NCI-H748 (cell line): ENCODE data around the gene NAPA.

ENCODE experiments used
- DNase-seq: peaks from one replicate; lab custom pipeline; 2025; ENCODE audit not compliant: unreplicated experiment; lab: John Stamatoyannopoulos, UW

The NAPA gene

GRCh38 chr19:47523473-47523872 is 8.6 kb upstream of the NAPA start:
- peak; percentile 49 for DNase-seq

- DNase-seq = no peak
Measured at GRCh38 chr19:47521473-47522180, 6.8 kb upstream of the NAPA start.

GRCh38 chr19:47520839-47521238 is 6.0 kb upstream of the NAPA start:
- no peak for DNase-seq

GRCh38 chr19:47520343-47520806 is 5.5 kb upstream of the NAPA start:
- DNase-seq = no peak

GRCh38 chr19:47518854-47519253 is 4.0 kb upstream of the NAPA start:
- DNase-seq = no peak

- no peak for DNase-seq
Measured at GRCh38 chr19:47518139-47518538, 3.3 kb upstream of the NAPA start.

- DNase-seq = no peak
Measured at GRCh38 chr19:47514151-47514868, 553 bp downstream of the NAPA start.

- no peak for DNase-seq
Measured at GRCh38 chr19:47512948-47513319, 1.9 kb downstream of the NAPA start.

GRCh38 chr19:47512183-47512947 is 2.5 kb downstream of the NAPA start:
- no peak for DNase-seq

- DNase-seq = no peak
Measured at GRCh38 chr19:47511681-47512080, 3.2 kb downstream of the NAPA start.

- no peak for DNase-seq
Measured at GRCh38 chr19:47511128-47511517, 3.7 kb downstream of the NAPA start.

GRCh38 chr19:47510516-47511127 is 4.2 kb downstream of the NAPA start:
- no peak for DNase-seq

GRCh38 chr19:47509973-47510372 is 4.9 kb downstream of the NAPA start:
- no peak for DNase-seq

GRCh38 chr19:47509170-47509847 is 5.6 kb downstream of the NAPA start:
- no peak for DNase-seq

- no peak for DNase-seq
Measured at GRCh38 chr19:47508721-47509120, 6.1 kb downstream of the NAPA start.

GRCh38 chr19:47507924-47508553 is 6.8 kb downstream of the NAPA start:
- no peak for DNase-seq

- DNase-seq = no peak
Measured at GRCh38 chr19:47507012-47507411, 7.9 kb downstream of the NAPA start.

GRCh38 chr19:47506459-47506858 is 8.4 kb downstream of the NAPA start:
- no peak for DNase-seq

GRCh38 chr19:47505506-47505905 is 9.4 kb downstream of the NAPA start:
- no peak for DNase-seq

- DNase-seq = no peak
Measured at GRCh38 chr19:47503826-47504150, 11.1 kb downstream of the NAPA start.
